OCI-LY1 (cell line): ENCODE results near the gene RARA.

Experiments
- EZH2 ChIP-seq: fragments of 200-600 bp; sonication (generic), shearing (Covaris generic); IDR thresholded peaks from 2 replicates; pipeline ENCODE4 v1.8.0; 2017; ENCODE audit warnings: borderline replicate concordance, mixed run types, mild to moderate bottlenecking, antibody characterized with exemption, low read length, moderate library complexity, mixed read lengths
- TF ChIP-seq, protein P1 (sequence below): fragments of 200-600 bp; sonication (generic), shearing (Covaris generic); IDR thresholded peaks from 2 replicates; pipeline ENCODE4 v1.5.1; 2017; ENCODE audit warnings: mild to moderate bottlenecking, antibody characterized with exemption, low read length, moderate library complexity, mixed read lengths

GRCh38 chr17:40322358-40323315 is 13.7 kb downstream of the RARA start:
- TF ChIP-seq, protein P1, sequence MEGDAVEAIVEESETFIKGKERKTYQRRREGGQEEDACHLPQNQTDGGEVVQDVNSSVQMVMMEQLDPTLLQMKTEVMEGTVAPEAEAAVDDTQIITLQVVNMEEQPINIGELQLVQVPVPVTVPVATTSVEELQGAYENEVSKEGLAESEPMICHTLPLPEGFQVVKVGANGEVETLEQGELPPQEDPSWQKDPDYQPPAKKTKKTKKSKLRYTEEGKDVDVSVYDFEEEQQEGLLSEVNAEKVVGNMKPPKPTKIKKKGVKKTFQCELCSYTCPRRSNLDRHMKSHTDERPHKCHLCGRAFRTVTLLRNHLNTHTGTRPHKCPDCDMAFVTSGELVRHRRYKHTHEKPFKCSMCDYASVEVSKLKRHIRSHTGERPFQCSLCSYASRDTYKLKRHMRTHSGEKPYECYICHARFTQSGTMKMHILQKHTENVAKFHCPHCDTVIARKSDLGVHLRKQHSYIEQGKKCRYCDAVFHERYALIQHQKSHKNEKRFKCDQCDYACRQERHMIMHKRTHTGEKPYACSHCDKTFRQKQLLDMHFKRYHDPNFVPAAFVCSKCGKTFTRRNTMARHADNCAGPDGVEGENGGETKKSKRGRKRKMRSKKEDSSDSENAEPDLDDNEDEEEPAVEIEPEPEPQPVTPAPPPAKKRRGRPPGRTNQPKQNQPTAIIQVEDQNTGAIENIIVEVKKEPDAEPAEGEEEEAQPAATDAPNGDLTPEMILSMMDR: no peak
- TF ChIP-seq EZH2: no peak
